OCI-LY3 (cell line): ENCODE results near the gene FEN1.

Source experiments
- CTCF ChIP-seq: fragments of 200-600, 300-600 bp; sonication (generic); IDR thresholded peaks from 2 replicates; pipeline ENCODE4 v1.5.1; 2014; ENCODE audit warnings: antibody characterized with exemption, low read length, low read depth
- EZH2phosphoT487 ChIP-seq: fragments of 200-600 bp; shearing (Covaris generic); IDR thresholded peaks from 2 replicates; pipeline ENCODE4 v1.6.1; 2018; ENCODE audit warnings: antibody characterized with exemption, mixed run types, low read depth

GRCh38 chr11:61834278-61835048, 41.8 kb downstream of the FEN1 start:
- TF ChIP-seq CTCF, result no peak
- TF ChIP-seq EZH2phosphoT487, result no peak
